Neural cell (in vitro differentiated cells): ENCODE results near the gene RABGAP1L.

Experiments used
- EP300 ChIP-seq: fragments of 450-650 bp; conservative IDR thresholded peaks from 2 replicates; pipeline ENCODE4 v1.6.1; 2014; ENCODE audit warnings: antibody characterized with exemption, mild to moderate bottlenecking, moderate library complexity; ENCODE audit not compliant: poor library complexity, severe bottlenecking
- MXI1 ChIP-seq: fragments of 450-650 bp; conservative IDR thresholded peaks from 2 replicates; pipeline ENCODE4 v1.6.1; 2014; ENCODE audit warnings: antibody characterized with exemption, mild to moderate bottlenecking; ENCODE audit not compliant: poor library complexity, severe bottlenecking
- POLR2AphosphoS5 ChIP-seq: IDR thresholded peaks from 2 replicates; pipeline ENCODE4 v1.6.1; 2012
- TF ChIP-seq, protein P1 (sequence below): IDR thresholded peaks from 2 replicates; pipeline ENCODE4 v1.6.1; 2012; ENCODE audit warnings: borderline replicate concordance
- TF ChIP-seq, protein P2 (sequence below): fragments of 450-650 bp; IDR thresholded peaks from 2 replicates; pipeline ENCODE4 v1.5.1; 2014; ENCODE audit warnings: antibody characterized with exemption, mild to moderate bottlenecking, moderate library complexity; ENCODE audit not compliant: poor library complexity, severe bottlenecking

DNA sequence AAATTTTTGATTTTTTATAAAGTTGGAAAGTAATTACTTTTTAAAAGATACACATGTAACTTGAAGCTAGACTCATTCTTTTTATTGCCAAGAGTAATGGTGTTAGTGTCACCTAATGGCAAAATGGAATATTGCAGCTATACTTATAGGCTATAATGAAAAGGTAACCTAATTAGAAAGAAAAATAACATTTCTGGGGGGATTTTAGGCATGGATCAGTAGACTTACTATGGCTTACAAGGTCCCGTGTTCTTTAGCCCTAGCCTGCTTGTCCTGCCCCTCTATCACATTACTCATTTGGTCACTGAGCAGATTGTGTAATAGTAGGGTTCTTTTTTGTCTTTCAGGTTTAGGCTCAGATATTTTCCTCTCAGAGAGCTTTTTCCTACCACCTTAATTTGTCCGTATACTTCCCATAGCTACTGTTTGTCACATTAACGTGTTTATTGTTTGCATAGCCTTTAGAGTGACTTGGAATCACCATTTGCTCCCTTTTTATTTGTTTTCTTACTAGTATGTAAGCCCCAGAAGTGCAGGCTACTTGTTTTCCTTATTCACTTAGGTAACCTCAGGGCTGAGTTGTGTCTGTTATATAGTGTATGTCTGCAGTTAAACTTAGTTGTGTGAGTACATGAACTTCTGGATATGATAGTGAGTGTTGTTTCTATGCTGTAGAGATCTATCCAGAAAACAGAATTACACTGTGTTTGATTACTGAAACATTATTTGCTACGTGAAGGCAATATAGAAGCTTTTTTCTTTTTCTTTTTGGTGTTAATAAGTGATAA lies 58.7 kb downstream of the RABGAP1L start:
- TF ChIP-seq, protein P1, sequence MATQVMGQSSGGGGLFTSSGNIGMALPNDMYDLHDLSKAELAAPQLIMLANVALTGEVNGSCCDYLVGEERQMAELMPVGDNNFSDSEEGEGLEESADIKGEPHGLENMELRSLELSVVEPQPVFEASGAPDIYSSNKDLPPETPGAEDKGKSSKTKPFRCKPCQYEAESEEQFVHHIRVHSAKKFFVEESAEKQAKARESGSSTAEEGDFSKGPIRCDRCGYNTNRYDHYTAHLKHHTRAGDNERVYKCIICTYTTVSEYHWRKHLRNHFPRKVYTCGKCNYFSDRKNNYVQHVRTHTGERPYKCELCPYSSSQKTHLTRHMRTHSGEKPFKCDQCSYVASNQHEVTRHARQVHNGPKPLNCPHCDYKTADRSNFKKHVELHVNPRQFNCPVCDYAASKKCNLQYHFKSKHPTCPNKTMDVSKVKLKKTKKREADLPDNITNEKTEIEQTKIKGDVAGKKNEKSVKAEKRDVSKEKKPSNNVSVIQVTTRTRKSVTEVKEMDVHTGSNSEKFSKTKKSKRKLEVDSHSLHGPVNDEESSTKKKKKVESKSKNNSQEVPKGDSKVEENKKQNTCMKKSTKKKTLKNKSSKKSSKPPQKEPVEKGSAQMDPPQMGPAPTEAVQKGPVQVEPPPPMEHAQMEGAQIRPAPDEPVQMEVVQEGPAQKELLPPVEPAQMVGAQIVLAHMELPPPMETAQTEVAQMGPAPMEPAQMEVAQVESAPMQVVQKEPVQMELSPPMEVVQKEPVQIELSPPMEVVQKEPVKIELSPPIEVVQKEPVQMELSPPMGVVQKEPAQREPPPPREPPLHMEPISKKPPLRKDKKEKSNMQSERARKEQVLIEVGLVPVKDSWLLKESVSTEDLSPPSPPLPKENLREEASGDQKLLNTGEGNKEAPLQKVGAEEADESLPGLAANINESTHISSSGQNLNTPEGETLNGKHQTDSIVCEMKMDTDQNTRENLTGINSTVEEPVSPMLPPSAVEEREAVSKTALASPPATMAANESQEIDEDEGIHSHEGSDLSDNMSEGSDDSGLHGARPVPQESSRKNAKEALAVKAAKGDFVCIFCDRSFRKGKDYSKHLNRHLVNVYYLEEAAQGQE = no peak
- TF ChIP-seq, protein P2, sequence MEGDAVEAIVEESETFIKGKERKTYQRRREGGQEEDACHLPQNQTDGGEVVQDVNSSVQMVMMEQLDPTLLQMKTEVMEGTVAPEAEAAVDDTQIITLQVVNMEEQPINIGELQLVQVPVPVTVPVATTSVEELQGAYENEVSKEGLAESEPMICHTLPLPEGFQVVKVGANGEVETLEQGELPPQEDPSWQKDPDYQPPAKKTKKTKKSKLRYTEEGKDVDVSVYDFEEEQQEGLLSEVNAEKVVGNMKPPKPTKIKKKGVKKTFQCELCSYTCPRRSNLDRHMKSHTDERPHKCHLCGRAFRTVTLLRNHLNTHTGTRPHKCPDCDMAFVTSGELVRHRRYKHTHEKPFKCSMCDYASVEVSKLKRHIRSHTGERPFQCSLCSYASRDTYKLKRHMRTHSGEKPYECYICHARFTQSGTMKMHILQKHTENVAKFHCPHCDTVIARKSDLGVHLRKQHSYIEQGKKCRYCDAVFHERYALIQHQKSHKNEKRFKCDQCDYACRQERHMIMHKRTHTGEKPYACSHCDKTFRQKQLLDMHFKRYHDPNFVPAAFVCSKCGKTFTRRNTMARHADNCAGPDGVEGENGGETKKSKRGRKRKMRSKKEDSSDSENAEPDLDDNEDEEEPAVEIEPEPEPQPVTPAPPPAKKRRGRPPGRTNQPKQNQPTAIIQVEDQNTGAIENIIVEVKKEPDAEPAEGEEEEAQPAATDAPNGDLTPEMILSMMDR = peak; percentile 82
- no peak for TF ChIP-seq POLR2AphosphoS5
- TF ChIP-seq MXI1 = no peak
- TF ChIP-seq EP300 = no peak
